HG02885 (cell line): ENCODE measurements around the gene GDNF.
"Not testable (repeated sequence)": the region's sequence is repeated elsewhere in the genome, so short reads cannot be mapped to it uniquely, and the experiment has no call there.

Experiments used
- ATAC-seq: cut with Tn5 transposase; IDR thresholded peaks from one replicate; pipeline ENCODE4 v1.9.1; 2021; ENCODE audit warnings: mild to moderate bottlenecking; ENCODE audit not compliant: unreplicated experiment, poor library complexity

GDNF gene

GRCh38 chr5:37823433-37824152 is 16.2 kb downstream of the GDNF start:
- no peak for ATAC-seq

GRCh38 chr5:37816883-37817282 is 23.0 kb downstream of the GDNF start:
- ATAC-seq: no peak

GRCh38 chr5:37816331-37816730 is 23.5 kb downstream of the GDNF start:
- ATAC-seq: no peak

- no peak for ATAC-seq
These were observed 23.9 kb downstream of the GDNF start for GRCh38 chr5:37815913-37816312.

- no peak for ATAC-seq
These were observed 25.1 kb downstream of the GDNF start for GRCh38 chr5:37814699-37815098.

GRCh38 chr5:37812365-37812764 is 27.5 kb downstream of the GDNF start:
- ATAC-seq: no peak

- ATAC-seq: no peak
These were observed 28.0 kb downstream of the GDNF start for GRCh38 chr5:37811866-37812265.

- no peak for ATAC-seq
These were observed 29.5 kb downstream of the GDNF start for GRCh38 chr5:37810311-37810710.

- no peak for ATAC-seq
These were observed 30.9 kb downstream of the GDNF start for GRCh38 chr5:37808945-37809344.

GRCh38 chr5:37807621-37808301 is 32.1 kb downstream of the GDNF start:
- no peak for ATAC-seq

- no peak for ATAC-seq
These were observed 32.8 kb downstream of the GDNF start for GRCh38 chr5:37807015-37807414.

GRCh38 chr5:37806476-37806875 is 33.4 kb downstream of the GDNF start:
- ATAC-seq: no peak

GRCh38 chr5:37806016-37806415 is 33.8 kb downstream of the GDNF start:
- ATAC-seq: no peak

GRCh38 chr5:37804401-37804800 is 35.4 kb downstream of the GDNF start:
- no peak for ATAC-seq

GRCh38 chr5:37803487-37803886 is 36.4 kb downstream of the GDNF start:
- no peak for ATAC-seq

GRCh38 chr5:37801521-37801920 is 38.3 kb downstream of the GDNF start:
- ATAC-seq: no peak

- no peak for ATAC-seq
These were observed 39.9 kb downstream of the GDNF start for GRCh38 chr5:37799865-37800421.

GRCh38 chr5:37796435-37796834 is 43.4 kb downstream of the GDNF start:
- not testable (repeated sequence) for ATAC-seq

- not testable (repeated sequence) for ATAC-seq
These were observed 44.5 kb downstream of the GDNF start for GRCh38 chr5:37795292-37795691.

GRCh38 chr5:37792975-37793631 is 46.7 kb downstream of the GDNF start:
- no peak for ATAC-seq

- ATAC-seq: no peak
These were observed 48.5 kb downstream of the GDNF start for GRCh38 chr5:37791321-37791720.
